22Rv1 (cell line): ENCODE results near the gene SRRT.

ENCODE experiments used
- H3K27ac ChIP-seq: fragments of 450-650 bp; 2 replicates; pipeline ENCODE4 v1.5.1; 2017
- ZFX ChIP-seq: fragments of 450-650 bp; IDR thresholded peaks from 2 replicates; pipeline ENCODE4 v1.6.1; 2017; ENCODE audit warnings: antibody characterized with exemption, borderline replicate concordance
- TF ChIP-seq, protein P1 (sequence below): fragments of 450-650 bp; IDR thresholded peaks from 2 replicates; pipeline ENCODE4 v1.5.1; 2017; ENCODE audit warnings: mild to moderate bottlenecking

SRRT gene

DNA sequence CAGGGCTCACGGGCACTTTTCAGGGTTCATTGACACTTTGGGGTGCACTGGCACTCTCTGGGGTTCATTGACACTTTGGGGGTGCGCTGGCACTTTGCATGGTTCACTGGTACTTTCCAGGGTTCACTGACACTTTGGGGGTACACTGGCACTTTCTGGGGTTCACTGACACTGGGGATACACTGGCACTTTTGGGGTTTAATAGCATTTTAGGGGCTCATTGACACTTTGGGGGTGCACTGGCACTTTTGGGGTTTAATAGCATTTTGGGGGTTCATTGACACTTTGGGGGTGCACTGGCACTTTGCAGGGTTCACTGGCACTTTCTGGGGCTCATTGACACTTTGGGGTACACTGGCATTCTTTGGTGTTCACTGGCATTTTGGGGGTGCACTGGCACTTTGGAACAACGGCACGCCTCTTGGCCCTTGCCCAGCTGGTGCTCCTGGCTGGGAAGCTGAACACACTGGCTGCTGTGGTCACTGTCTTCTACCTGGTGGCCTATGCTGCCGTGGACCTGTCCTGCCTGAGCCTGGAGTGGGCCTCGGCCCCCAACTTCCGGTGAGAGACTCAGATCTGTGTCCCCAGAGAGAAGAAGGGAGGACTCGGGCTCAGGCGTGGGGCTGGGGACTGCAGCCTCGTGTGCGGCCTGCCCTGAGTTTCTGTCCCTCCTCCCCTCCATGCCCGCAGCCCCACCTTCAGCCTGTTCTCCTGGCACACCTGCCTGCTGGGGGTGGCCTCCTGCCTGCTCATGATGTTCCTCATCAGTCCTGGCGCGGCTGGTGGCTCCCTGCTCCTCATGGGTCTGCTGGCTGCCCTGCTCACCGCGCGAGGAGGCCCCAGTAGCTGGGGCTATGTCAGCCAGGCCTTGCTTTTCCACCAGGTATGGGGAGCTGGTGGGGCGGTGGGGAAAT lies 13.9 kb upstream of the SRRT start:
- peak overlapping the region; percentile 67 for H3K27ac ChIP-seq
- no peak for TF ChIP-seq ZFX
- TF ChIP-seq, protein P1, sequence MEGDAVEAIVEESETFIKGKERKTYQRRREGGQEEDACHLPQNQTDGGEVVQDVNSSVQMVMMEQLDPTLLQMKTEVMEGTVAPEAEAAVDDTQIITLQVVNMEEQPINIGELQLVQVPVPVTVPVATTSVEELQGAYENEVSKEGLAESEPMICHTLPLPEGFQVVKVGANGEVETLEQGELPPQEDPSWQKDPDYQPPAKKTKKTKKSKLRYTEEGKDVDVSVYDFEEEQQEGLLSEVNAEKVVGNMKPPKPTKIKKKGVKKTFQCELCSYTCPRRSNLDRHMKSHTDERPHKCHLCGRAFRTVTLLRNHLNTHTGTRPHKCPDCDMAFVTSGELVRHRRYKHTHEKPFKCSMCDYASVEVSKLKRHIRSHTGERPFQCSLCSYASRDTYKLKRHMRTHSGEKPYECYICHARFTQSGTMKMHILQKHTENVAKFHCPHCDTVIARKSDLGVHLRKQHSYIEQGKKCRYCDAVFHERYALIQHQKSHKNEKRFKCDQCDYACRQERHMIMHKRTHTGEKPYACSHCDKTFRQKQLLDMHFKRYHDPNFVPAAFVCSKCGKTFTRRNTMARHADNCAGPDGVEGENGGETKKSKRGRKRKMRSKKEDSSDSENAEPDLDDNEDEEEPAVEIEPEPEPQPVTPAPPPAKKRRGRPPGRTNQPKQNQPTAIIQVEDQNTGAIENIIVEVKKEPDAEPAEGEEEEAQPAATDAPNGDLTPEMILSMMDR, result no peak

DNA sequence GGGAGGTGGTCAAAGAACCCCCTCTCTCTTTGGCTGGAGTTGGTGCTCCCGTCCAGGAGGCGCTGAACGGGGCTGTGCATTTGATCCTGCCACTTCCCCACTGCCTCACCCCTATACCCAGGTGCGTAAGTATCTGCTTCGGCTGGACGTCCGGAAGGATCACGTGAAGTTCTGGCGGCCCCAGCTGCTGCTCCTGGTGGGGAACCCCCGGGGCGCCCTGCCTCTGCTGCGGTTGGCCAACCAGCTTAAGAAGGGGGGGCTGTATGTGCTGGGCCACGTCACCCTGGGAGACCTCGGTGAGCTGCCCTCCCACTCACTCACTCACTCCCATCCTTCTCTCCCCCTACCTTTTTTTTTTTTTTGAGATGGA lies 13.3 kb upstream of the SRRT start:
- H3K27ac ChIP-seq, result peak overlapping the region; percentile 67
- no peak for TF ChIP-seq ZFX
- TF ChIP-seq, protein P1, result no peak

DNA sequence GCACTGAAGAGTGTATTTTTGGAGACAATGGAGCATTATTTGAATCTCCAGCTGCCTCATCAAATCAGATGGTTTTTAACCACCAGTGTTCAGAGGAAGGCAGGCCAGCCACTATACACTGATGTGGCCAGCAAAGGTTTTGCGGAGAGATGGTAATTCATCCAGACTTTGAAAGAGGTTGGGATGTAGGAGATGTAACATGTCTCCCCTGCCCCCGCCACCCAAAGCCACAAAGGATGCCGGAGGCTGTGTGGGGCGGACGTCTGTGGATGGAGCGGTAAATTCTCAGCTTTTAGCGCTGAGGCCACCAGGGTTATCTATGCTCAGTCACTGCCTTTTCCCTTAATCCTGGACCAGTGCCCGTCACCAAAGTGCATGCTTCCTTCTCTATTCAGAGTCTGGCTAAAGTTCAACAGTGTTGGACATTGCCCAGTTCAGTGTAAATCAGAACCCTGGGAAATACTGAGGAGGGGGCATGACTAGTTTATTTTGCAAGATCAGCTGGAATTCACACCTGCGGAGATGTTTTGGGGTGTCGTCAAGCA lies 11.4 kb upstream of the SRRT start:
- H3K27ac ChIP-seq, result no peak overlapping the region
- TF ChIP-seq ZFX, result no peak
- TF ChIP-seq, protein P1, result no peak

DNA sequence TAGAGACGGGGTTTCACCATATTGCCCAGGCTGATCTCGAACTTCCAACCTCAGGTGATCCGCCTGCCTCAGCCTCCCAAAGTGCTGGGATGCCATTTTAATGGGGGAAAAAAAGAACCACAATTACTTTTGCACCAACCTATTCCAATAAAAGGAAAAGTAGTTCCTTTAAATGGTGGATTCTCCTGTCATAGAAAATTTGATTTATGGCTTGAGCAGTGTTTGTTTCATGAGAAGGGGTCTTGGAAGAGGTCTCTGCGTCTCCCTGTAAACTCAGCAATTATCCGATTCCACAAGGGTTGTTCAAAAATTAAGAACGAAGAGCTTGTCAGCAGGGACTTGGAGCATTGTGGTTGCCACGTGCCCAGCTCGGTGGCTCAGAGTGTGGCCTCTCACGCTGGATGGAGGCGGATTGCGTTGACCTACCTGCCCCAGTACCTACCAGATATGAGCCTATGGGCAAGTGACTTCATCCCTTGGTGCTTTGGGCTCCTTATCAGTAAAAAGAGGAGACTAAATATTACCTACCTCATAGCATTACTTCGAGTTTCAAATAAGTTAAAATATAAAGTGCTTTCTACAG lies 10.5 kb upstream of the SRRT start:
- peak overlapping the region; percentile 84 for H3K27ac ChIP-seq
- TF ChIP-seq, protein P1, result no peak
- TF ChIP-seq ZFX, result no peak

DNA sequence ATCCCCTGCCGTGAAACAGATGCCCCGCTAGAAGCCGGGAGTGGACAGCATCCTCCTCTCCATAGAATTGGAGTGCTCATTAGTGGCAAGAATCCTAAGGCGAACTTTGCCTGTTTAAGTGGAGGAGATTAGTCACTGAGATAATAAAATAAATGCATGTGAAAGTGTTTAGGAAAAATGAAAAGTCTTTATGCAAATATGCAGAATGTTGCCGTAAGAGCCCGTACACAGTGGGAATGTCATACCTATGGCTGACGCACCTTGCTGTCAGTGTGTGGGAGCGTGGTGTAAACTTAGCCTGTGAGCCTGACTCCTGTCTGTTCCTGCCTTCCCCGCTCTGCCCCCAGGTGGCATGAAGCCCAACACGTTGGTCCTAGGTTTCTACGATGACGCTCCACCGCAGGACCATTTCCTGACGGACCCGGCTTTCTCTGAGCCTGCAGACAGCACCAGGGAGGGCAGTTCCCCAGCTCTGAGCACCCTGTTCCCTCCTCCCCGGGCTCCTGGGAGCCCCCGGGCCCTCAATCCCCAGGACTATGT lies 9.5 kb upstream of the SRRT start:
- peak overlapping the region; percentile 84 for H3K27ac ChIP-seq
- TF ChIP-seq, protein P1, result peak; percentile 11; the same call in 1 of the 2 replicates
- no peak for TF ChIP-seq ZFX

DNA sequence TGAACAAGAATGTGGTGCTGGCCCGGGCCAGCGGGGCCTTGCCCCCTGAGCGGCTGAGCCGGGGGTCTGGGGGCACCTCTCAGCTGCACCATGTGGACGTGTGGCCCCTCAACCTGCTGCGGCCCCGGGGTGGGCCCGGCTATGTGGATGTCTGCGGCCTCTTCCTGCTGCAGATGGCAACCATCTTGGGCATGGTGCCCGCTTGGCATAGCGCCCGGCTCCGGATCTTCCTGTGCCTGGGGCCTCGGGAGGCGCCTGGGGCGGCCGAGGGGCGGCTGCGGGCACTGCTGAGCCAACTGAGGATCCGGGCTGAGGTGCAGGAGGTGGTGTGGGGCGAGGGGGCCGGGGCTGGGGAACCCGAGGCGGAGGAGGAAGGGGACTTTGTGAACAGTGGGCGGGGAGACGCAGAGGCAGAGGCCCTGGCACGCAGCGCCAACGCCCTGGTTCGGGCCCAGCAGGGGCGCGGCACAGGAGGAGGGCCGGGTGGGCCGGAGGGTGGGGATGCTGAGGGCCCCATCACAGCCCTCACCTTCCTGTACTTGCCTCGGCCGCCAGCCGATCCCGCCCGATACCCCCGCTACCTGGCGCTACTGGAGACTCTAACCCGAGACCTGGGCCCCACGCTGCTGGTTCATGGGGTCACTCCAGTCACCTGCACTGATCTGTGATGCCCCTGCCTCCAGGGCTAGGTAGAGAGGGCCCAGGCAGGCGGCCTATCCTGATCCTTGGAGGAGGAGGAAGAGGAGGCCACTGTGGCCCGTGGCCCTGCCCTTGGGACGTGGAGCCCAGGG lies 8.8 kb upstream of the SRRT start:
- H3K27ac ChIP-seq, result peak overlapping the region; percentile 84
- TF ChIP-seq, protein P1, result no peak
- TF ChIP-seq ZFX, result no peak
